GM18861 (cell line): ENCODE measurements around the gene NUDT5.
A peak's percentile ranks its signal among the peaks of the same experiment; 100 is the strongest.

Experiments
- ATAC-seq: cut with Tn5 transposase; IDR thresholded peaks from one replicate; pipeline ENCODE4 v1.9.1; 2021; ENCODE audit not compliant: unreplicated experiment

Gene NUDT5

GRCh38 chr10:12165036-12165435 is 30.7 kb downstream of the NUDT5 start:
- no peak for ATAC-seq

GRCh38 chr10:12164085-12164484 is 31.6 kb downstream of the NUDT5 start:
- ATAC-seq, result no peak

- ATAC-seq, result no peak
Observed at GRCh38 chr10:12162927-12163326, 32.8 kb downstream of the NUDT5 start.

- no peak for ATAC-seq
Observed at GRCh38 chr10:12160664-12161063, 35.0 kb downstream of the NUDT5 start.

- no peak for ATAC-seq
Observed at GRCh38 chr10:12158111-12158510, 37.6 kb downstream of the NUDT5 start.

- ATAC-seq, result no peak
Observed at GRCh38 chr10:12156367-12157123, 39.1 kb downstream of the NUDT5 start.

GRCh38 chr10:12154516-12154915 is 41.2 kb downstream of the NUDT5 start:
- no peak for ATAC-seq

- ATAC-seq, result no peak
Observed at GRCh38 chr10:12150163-12150562, 45.5 kb downstream of the NUDT5 start.

GRCh38 chr10:12144538-12144937 is 51.2 kb downstream of the NUDT5 start:
- ATAC-seq, result no peak

GRCh38 chr10:12140038-12140437 is 55.7 kb downstream of the NUDT5 start:
- ATAC-seq, result no peak

GRCh38 chr10:12135631-12136030 is 60.1 kb downstream of the NUDT5 start:
- no peak for ATAC-seq

- peak; percentile 47 for ATAC-seq
Observed at GRCh38 chr10:12130237-12130872, 65.3 kb downstream of the NUDT5 start.

- peak; percentile 85 for ATAC-seq
Observed at GRCh38 chr10:12129222-12130111, 66.2 kb downstream of the NUDT5 start, which contains the start of gene SEC61A2. Gene SEC61A2 (plus strand): TSS chr10:12129677. CDS start chr10:12129788, 111 bp downstream.

GRCh38 chr10:12121673-12122072 is 74.0 kb downstream of the NUDT5 start:
- ATAC-seq, result no peak
